Suppressor macrophage treated with lipopolysaccharide for 1 hour (primary cell): ENCODE data around the gene RUNDC3A.

Experiments
- DNase-seq, 3 donors: peaks; one replicate each; pipeline ENCODE4 v3.0.0-alpha.2; 2020 to 2022

RUNDC3A gene

DNA sequence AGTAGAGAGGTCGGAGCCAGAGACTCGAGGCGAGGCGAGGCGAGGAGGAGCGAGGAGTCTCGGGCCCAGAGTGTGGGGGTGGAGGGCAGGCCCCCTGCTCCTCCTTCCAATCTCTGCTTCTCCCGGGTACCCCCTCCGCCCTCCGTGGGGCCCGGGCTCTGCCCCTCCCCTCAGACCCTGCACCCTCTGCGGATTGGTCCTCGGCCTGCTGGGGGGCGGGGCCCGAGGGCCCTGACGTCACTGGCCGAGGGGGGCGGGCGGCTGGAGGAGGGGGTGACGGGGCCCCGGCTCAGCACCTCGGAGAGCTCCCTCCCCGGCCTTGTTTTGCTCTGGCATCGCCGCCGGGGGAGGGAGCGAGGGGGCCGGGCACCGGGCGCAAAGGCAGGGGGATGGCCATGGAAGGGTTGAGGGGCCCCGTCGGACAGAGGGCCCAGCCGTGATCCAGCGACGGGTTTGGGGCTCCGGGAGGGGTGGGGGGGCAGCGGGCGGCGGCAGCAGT lies at the start of gene RUNDC3A:
RUNDC3A (plus strand) TSS at position 282 of the 499 bp plus-strand sequence. CDS start 232 bp downstream, outside the sequence.
- DNase-seq, result peak; percentile 74 to 93 (median 82)

DNA sequence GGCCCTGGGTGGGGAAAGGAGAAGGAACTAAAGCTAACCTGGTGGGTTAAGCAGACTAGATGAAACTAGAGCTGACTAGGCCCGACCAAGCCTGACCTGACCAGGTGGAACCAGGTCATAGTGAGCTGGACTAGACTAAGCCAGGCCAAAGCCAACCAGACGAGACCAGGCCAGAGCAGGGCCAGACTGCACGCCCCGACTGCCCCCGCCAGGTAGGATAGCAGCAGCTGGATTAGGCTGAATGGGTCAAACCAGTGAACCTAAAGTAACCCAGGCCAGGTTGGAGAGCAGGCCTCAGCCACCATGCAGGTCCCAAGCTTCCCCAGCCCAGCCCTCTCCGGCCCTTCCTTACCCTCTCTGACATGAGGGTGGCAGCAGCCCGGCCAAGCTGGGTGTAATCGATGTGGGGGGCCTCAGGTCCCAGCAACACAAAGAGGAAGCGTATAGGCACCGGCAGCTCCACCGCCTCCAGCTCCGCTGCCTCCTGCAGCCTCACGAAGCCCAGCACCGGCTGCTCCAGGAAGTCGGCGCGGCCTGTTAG lies 49.5 kb upstream of the RUNDC3A start:
- no peak for DNase-seq

DNA sequence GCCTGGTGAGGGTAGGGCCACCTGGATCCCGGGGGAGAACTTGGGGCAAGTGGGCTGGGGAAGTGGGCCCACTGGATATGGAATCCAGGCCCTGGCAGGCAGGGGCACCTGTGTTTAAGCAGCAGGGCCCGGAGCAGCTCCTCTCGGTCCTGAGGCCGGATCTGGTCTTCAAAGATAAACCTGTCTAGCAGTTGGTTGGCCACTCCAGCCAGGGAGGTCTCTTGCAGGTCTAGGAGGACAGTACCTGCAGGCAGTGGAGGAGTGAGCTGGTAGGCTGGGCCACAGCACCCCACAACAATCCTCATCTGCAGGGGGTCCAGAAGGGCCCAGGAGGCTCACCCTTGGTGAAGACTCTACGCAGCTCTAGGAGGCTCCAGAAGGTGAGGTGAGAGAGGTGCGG lies 48.1 kb upstream of the RUNDC3A start:
- DNase-seq, result no peak

DNA sequence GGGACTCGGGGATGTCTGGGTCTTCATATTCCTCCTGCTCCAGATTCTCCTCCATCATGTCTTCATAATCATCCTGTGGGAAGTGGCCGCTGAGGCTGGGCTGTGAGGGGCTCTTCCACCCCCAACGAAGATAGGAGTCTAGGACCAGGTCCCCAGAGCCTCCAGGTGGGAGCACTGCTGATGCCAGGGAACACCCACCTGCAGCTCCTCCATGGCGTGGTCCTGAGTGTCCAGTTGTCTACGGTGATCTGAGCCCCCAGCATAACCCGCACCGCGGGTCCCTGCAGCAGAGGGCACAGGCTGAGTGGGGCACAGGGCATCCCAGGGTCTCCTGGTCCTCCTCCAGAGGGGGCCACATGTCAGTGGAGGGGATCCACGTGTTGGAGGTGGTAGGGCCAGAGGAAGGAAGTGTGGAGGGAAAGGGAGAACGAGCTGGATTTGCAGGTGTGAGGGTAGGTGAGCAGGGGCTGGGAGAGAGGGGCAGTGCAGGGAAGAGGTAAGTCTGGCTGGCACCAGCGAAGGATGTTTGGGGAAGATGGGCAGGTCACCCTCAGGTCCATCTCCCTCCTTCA lies 45.7 kb upstream of the RUNDC3A start:
- no peak for DNase-seq

DNA sequence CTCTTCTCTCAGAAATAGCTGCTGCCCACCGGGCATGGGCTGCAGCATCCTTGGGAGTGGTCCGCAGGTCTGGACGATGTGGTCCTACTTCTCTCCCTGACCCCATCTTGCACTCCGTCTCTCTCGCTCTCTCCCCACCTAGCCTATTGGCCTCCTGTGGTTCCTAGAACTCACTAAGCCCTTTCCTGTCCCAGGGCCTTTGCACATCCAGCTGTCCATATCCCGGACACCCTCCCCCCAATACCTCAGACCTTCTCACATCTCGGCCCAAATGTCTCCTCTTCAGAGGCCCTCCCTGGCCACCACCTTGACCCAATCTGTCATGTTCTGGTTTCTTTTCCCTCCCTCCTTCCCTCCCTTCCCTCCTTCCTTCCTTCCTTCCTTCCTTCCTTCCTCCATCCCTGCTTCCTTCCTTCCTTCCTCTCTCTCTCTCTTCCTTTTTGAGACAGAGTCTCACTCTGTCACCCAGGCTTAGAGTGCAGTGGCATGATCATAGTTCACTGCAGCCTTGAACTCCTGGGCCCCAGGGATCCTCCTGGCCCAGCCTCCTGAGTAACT lies 45.0 kb upstream of the RUNDC3A start:
- no peak for DNase-seq

DNA sequence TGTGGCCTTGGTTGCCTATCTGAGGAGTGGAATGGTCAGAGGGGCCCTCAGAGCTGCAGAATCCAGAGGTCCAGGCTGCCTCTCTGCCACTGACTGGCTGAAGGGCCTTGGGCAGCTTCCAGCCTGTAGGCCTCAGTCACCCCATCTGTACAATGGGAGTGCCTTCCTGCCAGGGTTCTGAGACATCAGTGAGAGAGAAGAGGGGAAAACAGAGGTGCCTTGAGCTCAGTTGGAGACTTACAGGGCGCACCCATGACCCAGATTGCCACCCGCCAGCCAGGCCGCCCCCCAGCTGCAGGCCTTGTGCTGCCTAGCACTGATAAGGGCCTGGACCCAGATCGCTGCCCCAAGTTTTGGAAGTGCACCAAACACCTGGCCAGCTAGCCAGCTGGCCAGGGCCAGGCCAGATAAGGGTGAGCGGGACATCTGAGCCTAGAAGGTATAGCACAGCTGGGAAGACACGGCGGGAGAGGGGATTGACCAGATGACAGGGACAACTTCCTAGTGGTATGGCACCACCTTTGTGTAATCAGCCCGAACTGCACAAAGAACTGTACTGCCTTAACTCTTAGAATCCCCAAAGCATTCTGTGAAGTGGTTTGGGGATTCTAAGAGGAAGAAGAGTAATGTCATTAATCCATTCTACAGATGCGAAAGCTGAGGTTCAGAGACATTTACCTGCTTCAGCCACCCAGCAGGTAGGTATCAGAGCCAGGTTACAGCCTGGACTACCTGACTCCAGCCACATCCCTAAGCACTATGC lies 41.8 kb upstream of the RUNDC3A start:
- DNase-seq, result no peak

DNA sequence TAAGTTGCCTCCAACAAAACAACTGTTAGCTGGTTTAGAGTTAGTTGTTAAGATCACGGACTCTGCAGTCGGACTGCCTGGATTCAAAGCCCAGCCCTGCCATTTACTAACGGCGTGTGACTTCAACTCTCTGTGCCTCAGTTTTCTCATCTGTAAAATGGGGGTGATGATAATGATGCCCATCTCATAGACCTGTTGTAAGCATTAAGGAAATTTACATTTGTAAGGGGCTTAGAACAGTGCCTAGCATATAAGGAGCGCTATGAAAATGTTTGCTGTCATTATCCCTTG lies 41.3 kb upstream of the RUNDC3A start:
- DNase-seq, result no peak

DNA sequence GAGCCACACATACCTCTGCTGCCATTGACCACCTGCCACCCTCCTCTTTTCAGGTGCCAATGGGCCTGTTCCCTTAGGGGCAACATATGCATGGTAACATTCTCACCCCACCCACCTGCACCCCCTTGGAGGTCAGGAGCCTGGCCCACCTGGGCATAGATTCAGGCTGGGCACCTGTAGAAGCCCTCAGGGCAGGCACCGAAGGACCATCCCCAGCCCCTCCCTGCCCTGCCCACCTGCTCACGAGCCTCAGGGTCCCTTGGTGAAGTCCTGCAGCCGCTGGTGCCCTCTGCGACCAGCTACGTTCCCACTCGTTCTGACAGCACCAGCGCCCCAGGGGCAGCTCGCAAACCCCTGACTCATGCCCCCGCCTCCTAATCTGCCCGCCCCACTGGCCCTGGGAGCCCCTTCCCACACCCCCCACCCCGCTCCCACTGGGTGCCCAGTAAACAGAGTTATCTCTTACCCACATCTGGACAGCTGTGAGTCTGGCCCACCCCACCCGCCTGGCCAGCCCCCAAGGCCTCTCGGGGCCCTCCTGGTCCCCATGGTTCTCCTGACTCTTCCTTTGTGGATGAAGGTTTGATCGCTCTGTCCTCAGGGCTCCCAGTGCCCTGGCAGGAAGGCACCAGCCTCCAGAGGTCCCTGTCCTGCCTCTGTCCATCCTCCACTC lies 40.4 kb upstream of the RUNDC3A start, which contains the start of gene SLC4A1:
SLC4A1 (minus strand) TSS at position 318 of the 673 bp plus-strand sequence. CDS start 5,269 bp downstream, outside the sequence.
- no peak for DNase-seq

DNA sequence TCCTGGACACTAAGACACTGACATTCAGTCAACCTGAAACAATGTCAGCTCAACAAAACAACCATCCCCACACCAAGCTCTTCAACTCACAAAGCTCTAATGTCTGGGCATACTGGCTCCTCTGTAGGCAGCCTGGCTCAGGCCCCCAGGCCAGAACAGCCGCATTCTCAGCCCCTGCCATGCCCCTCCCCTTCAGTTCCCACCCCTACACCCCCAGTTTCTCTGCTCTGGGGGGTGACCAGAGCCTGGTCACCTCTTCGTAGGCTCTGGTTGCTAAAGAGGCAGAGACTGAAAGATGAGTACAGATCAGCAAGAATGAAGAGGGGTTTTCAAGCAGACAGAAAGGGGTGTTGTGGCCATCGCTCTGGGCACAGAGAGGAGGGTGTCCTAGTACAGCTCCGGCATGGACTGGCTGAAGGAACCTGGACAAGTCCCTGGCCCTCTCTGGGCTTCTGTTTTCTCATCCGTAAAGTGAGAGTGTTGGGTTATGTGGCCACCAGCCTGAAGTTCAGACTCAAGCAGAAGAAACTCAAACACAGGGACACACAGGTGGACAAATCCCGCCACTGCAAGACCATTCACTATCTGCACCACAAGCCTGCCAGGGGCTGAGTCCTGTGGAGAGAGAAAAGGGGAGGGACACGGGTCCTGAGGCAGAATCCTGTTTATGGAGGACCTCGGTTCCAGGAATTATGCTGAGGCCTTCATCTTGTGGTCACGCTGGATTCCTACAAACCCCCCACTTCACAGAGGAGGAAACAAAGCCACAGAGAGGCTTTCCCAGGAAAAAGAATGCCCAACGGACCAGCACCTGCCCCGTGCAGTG lies 39.5 kb upstream of the RUNDC3A start:
- no peak for DNase-seq

DNA sequence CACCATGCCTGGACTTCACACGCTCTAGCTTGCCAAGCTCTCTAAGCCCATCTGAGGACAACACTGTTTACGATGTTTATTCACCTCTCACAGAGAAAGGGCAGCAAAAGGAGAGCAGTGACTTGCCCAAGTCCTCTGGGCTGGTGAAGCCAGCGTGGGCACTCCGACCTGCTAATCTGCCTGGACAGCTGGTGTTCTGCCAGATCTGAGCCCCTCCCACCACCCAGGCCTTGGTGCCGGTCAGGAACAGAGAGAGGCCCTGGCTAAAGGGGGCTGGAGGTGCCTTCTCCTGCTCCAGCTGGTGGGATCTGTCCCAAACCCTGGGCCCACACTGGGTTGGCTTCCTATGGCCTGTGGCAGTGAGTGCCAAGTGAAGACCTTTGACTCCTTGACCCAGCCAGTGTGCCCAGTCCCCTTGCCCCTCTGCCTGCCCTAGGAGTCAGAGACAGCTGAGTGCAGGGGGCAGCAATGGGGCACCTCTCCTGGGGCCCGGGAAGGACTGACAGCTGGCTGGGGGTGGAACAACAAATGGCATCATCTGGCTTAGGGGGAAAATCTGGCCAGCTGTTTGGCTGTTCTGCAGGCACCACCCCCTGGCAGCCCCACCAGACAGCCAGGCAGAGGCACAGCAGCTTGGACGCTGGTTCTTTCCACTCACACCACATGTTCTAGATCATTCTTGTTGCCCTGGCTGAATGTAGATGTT lies 38.7 kb upstream of the RUNDC3A start:
- no peak for DNase-seq

DNA sequence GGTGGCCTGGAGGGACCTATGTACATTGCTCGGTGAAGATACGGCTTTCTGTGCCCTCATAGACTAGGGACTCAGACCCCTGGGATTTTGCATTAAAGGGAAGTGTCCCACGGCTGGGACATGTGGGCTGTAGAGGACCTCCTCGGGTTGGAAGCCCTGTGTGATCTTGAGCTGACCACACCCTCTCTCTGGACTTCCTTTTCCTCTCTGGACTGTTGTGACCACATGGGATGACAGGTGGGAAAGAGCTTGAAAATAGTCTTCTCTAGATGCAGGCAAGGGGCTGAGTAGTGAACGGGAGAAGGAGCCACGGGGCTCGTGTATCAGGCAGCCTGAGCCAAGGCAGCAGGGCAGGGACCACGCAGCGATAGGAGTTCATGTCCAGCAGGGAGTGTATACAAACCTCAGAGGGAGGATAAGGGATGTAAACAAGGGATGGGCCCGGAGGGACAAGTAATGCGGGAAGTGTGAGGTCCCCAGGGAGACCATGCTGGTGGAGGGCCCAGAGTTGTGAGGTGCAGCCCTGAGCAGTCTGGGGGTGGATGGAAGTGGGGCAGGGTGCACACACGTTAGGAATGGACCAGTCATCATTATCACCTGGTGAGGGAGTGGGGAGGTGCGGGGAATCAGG lies 36.0 kb upstream of the RUNDC3A start:
- DNase-seq, result no peak

DNA sequence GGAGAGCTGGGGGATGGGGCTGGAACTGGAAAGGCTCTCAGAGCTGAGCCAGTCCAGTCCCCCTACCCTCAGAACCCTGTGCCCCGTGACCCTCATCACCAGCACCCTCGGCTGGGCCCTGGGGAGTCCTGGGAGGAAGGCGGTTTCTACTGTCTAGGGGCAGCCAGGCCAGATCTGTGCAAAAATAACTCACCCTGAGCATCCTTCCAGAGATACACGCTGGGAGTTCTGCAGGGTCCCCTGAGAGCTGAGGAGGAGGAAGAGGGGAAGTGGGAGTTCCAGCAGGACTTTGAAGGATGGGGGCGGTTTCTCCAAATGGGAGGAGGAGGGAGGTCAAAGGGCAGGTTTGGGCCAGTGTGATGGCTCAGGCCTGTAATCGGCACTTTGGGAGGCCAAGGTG lies 35.4 kb upstream of the RUNDC3A start:
- no peak for DNase-seq

DNA sequence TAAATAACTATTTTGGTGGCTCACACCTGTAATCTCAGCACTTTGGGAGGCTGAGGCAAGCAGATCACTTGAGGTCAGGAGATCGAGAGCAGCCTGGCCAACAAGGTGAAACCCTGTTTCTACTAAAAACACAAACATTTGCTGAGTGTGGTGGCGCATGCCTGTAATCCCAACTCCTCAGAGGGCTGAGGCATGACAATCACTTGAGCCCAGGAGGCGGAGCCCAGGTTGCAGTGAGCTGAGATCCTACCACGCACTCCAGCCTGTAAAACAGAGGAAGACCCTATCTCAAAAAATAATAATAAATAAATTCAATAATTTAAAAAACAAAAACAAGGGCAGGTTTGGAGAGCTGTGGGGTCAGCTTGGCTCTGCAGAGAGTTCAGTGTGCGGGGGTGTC lies 34.8 kb upstream of the RUNDC3A start:
- no peak for DNase-seq

DNA sequence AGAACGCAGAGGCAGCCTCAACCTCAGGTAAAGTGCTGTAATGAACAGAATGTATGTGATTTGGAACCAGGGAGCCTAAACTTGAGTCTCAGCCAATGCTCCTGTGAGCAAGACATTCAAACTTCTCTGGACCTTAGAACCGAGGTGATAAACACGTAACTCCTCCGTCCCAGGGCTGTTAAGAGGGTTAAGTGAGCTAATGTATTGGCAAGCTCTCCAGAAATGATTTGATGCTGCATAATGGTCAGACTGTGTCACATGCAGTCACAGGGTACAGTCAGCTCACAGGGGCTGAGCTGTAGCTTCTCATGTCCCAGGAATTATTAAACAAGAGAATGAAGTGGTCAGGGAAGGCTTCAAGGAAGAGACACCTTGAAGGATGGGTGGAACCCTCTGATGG lies 30.4 kb upstream of the RUNDC3A start:
- DNase-seq, result no peak

DNA sequence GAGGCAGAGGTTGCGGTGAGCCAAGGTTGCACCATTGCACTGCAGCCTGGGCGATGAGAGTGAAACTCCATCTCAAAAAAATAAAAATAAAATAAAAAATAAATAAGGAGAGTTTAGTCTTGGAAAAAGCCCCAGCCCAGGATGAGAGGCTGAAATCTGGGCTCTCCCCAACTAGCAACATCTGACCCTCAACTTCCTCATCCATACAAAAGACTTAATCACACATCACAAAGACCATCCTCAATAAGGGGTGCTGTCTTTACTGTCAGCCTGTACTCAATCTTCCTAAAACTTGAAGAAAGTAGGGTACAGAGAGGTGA lies 29.1 kb upstream of the RUNDC3A start:
- no peak for DNase-seq

DNA sequence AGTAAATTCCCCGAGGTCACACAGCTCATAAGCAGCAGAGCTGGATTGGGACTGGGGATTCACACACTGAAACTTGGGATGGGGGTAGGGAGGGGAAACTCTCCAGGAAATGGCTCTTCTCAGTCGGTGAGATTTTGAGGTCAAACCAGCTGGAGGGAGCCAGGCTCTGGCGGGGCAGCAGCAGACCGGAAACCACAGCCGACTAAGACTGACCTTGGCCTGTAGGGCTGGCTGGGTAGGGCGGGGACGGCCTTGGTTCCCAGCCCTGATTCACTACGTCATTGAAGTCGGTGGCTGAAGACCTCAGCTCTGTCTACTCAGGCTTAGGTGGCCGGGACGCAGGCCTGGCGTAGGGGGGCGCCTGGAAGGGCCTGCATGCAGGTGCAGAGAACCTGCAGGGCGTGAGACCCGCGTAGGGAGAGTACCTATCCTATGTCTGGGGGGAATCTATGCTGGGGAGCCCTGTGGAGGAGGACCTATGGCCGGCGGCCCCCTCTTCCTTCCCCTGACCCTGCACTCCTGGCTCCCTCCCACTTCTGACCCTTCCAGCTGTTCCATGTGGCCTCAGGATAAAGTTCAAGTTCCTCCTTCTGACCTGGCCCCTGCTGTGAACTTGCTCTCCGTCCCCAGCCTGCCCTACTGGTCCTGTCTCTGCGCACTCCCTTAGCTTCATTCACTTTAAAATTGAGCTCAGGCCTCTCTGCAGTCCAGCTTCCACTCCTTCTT lies 28.6 kb upstream of the RUNDC3A start:
- peak; percentile 94 to 95 (median 94) for DNase-seq

DNA sequence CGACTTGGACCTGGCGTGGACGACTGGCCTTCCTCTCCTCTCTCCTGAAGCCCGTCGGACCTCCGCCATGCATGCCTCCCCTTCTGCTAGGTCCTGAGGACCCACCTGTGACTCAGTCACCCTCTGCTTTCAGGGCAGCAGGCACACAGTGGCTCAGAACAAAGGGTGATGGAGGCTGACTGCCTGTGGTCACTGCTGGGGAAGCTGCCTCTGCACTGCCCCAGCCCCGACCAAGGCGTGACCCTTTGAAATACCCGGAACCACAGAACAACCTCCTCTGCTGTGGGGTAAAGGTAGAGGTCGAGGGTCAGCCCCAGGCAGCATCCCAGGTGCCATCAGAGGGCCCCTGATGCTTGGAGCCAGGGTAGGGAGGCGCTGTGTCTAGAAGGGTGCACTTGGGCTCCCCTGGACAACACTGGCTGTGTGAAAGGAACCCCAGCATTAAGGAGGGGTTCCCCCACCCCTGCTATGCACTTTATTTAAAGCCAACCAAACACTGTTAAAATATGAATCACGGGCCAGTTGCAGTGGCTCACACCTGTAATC lies 27.9 kb upstream of the RUNDC3A start:
- no peak for DNase-seq

DNA sequence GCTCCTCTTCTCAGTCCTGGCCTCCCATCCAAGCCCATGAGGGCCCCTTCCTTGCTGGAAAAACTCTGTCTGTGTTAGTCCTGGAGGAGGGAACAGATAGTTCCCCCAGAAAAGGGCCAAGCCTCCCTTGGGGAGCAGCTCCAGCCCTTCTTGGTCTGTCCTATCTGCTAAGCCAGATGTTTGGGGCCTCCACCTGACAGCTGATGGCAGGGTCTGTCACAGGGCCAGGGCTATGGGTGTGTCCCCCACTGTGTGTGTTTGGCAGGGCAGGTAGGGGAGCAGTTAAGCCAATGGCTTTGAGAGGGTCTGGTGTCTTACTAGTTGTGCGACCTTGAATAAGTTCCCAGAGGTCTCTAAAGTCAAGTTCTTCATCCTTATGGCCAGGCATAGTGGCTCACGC lies 26.8 kb upstream of the RUNDC3A start:
- no peak for DNase-seq

DNA sequence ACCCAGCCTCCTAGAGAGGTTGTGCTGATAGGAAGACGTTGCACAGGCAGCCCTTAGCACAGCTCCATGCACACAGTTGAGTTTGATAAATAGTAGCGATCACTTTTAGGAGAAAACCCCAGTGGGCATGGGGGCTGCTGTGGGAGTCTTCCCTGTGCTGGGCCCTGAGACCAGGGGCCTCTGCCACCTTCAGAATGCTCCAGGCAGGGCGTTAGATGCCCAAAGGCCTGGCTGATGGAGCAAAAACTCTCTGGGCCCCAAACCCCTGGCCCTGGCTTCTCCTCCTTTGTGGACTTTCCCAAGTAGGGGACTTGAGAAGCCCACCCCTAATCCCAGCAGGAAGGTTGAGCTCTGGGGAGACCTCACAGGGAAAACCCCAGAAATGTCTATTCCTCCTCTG lies 26.1 kb upstream of the RUNDC3A start:
- no peak for DNase-seq

DNA sequence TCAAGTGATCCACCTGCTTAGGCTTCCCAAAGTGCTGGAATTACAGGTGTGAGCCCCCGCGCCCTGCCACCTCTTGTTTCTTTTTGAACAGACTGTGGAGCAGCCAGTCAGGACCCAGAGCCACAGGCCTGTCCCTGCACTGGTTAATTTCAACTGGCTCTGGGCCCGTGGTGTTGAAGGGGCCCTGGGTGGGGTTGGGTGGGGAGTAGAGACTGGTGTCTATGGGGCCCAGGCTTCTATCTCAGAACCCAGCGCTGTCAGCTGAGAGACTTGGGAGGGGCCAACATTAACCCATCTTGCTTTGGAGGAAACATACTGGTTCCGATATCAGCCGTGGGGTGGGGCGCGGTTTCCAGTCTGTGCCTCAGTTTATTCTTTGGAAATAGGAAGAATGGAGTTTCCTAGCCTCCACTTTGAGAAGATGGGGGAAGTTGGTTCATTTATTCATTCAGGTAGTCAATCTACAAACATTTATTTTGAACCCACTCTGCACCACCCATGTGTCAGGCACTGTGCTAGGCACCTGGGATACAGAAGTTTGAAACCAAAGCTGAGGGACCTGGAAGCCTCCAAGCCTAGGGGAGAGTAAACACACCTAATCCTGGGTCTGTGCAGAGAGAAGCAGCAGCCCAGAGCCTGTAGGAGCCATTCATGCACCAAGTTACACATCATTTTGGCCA lies 24.9 kb upstream of the RUNDC3A start:
- no peak for DNase-seq
